ENCODE data around the gene FCRL4. TPM values are rescaled to one million over a fixed set of nuclear protein-coding genes. Genes with fewer than 3 reads are reported as not detected.

The FCRL4 gene
- total and polyA plus RNA-seq, 2 of the 13 experiments (the other 11 are each of a cell fraction or from before 2014, with no cell fraction given), result not detected

- no peak overlapping the region for H3K27ac ChIP-seq (ENCODE audit: extremely low read length, insufficient read depth, low read length)
- in situ Hi-C loops (cut with HindIII; ENCODE audit: extremely low pct_ligation_motif_present, low pct_unique_long_range_greater_than_20kb) (no loop called here), intact Hi-C loops (cut with micrococcal nuclease; ENCODE audit: unreplicated experiment) (no loop called here)
- no peaks in the 10 kb centered on the region for H3K9me3 ChIP-seq (ENCODE audit: low read length)
- H3K36me3 ChIP-seq (replicated peaks in 1 of 2; ENCODE audit: control insufficient read depth in 1 of 2, insufficient read depth in 2 of 2, low read length in 2 of 2), result no peaks in the 10 kb centered on the region
- no peak for ATAC-seq
- H2AFZ ChIP-seq (ENCODE audit: low read length), result no peak overlapping the region
- BruUV-seq (replicated peaks), result no TSS peak
- ChIA-PET CTCF (ENCODE audit: low intra/inter-chr PET ratio, low total read pairs) (no interaction called here), POLR2A (no interaction called here)
- H3K27me3 ChIP-seq (ENCODE audit: control insufficient read depth in 1 of 2, insufficient read depth in 2 of 2, low read length in 2 of 2), result no peaks in the 10 kb centered on the region
- FAIRE-seq, result no peak
- TF ChIP-seq AHR (CRISPR knock-in tag; IDR thresholded peaks at IDR 0.05), result no peak
- no peak for TF ChIP-seq ASH2L (IDR thresholded peaks at IDR 0.05; ENCODE audit: insufficient read length, low read depth, low read length)
- TF ChIP-seq ZNF264 (CRISPR knock-in tag; IDR thresholded peaks at IDR 0.05), result no peak
- TF ChIP-seq BHLHE40 (IDR thresholded peaks at IDR 0.05; ENCODE audit: low read length), result no peak
- TF ChIP-seq RBFOX2 (IDR thresholded peaks at IDR 0.05; ENCODE audit: low read depth, low read length), result no peak
- no peak for TF ChIP-seq ZNF788 (CRISPR knock-in tag; IDR thresholded peaks at IDR 0.05; ENCODE audit: borderline replicate concordance)
- no peak for TF ChIP-seq CC2D1A (CRISPR knock-in tag; IDR thresholded peaks at IDR 0.05)
- TF ChIP-seq IRF1 (CRISPR knock-in tag; IDR thresholded peaks at IDR 0.05; ENCODE audit: low read depth), result no peak
- TF ChIP-seq BORCS8-MEF2B (CRISPR knock-in tag; IDR thresholded peaks at IDR 0.05), result no peak
- no peak for TF ChIP-seq FOXM1 (CRISPR knock-in tag; IDR thresholded peaks at IDR 0.05)
- TF ChIP-seq ATF6 (CRISPR knock-in tag; conservative IDR thresholded peaks at IDR 0.05), result no peak
- no peak for TF ChIP-seq ZSCAN9 (CRISPR knock-in tag; IDR thresholded peaks at IDR 0.05; ENCODE audit: borderline replicate concordance)
- TF ChIP-seq ZNF639 (CRISPR knock-in tag; conservative IDR thresholded peaks at IDR 0.05), result no peak
- no peak for TF ChIP-seq ZNF691 (CRISPR knock-in tag; IDR thresholded peaks at IDR 0.05; ENCODE audit: borderline replicate concordance, low read depth)
- TF ChIP-seq FOXK2 (IDR thresholded peaks at IDR 0.05), result no peak
- no peak for TF ChIP-seq MED1 (CRISPR knock-in tag; IDR thresholded peaks at IDR 0.05)
- no peak for TF ChIP-seq ZNF883 (CRISPR knock-in tag; IDR thresholded peaks at IDR 0.05; ENCODE audit: not compliant biosample characterization)
- H4K20me1 ChIP-seq (ENCODE audit: insufficient read depth, low read length), result no peaks in the 10 kb centered on the region
- DNase-seq (ENCODE audit: low spot score), result no peak
- no peaks in the 10 kb centered on the region for H3K79me2 ChIP-seq (ENCODE audit: insufficient read depth, low read length)
- H3K4me2 ChIP-seq (ENCODE audit: low read depth, low read length), result no peak overlapping the region
- H3K9ac ChIP-seq (ENCODE audit: insufficient read depth, low read depth, low read length), result no peak overlapping the region
- no peak overlapping the region for H3K4me3 ChIP-seq (replicated peaks in 1 of 3; ENCODE audit: insufficient read depth in 1 of 3, low read depth in 2 of 3, low read length in 3 of 3)
- WGBS (ENCODE audit: low lambda C conversion rate), result 0% methylated on average over 1 of the region's 1 CpG
- H3K4me1 ChIP-seq (ENCODE audit: insufficient read depth, low read length), result no peaks in the 10 kb centered on the region
Measured at GRCh38 chr1:157628773-157629172, 30.9 kb upstream of the FCRL4 start.
